HL-60 (cell line): Measurements from ENCODE around the gene MAPK1.

Source experiments
- DNase-seq, 2 experiments: peaks; one replicate each; pipeline ENCODE4 v3.0.0-alpha.2; 2010 to 2020; ENCODE audit warnings: low read depth in 1 of 2, low spot score in 1 of 2
- H3K27ac ChIP-seq: fragments of 250-450 bp; sonication (Bioruptor Pico); replicated peaks from 2 replicates; pipeline ENCODE4 v1.5.1; 2020; ENCODE audit warnings: mild to moderate bottlenecking, moderate library complexity
- H3K27me3 ChIP-seq: fragments of 250-450 bp; sonication (Bioruptor Pico); 2 replicates; pipeline ENCODE4 v1.5.1; 2021; ENCODE audit warnings: mild to moderate bottlenecking, moderate library complexity; ENCODE audit not compliant: insufficient read depth, poor library complexity, severe bottlenecking
- H3K4me3 ChIP-seq: replicated peaks from 2 replicates; pipeline ENCODE4 v1.5.1; 2011; ENCODE audit warnings: mild to moderate bottlenecking, control low read depth, low read length; ENCODE audit not compliant: insufficient read depth
- GABPA ChIP-seq: IDR thresholded peaks from 2 replicates; pipeline ENCODE4 v1.6.1; 2012; ENCODE audit warnings: low read depth
- POLR2AphosphoS5 ChIP-seq: IDR thresholded peaks from 2 replicates; pipeline ENCODE4 v1.6.1; 2012; ENCODE audit warnings: low read depth
- SPI1 ChIP-seq: IDR thresholded peaks from 2 replicates; pipeline ENCODE4 v1.6.1; 2012; ENCODE audit warnings: low read depth, mild to moderate bottlenecking, borderline replicate concordance
- TF ChIP-seq, protein P1 (sequence below): IDR thresholded peaks from 2 replicates; pipeline ENCODE4 v1.6.1; 2012; ENCODE audit warnings: low read depth; ENCODE audit not compliant: insufficient replicate concordance
- TF ChIP-seq, protein P2 (sequence below): IDR thresholded peaks from one replicate; pipeline ENCODE4 v1.5.1; 2011; ENCODE audit warnings: low read length, control low read depth, inconsistent platforms; ENCODE audit not compliant: insufficient read depth

Gene MAPK1

DNA sequence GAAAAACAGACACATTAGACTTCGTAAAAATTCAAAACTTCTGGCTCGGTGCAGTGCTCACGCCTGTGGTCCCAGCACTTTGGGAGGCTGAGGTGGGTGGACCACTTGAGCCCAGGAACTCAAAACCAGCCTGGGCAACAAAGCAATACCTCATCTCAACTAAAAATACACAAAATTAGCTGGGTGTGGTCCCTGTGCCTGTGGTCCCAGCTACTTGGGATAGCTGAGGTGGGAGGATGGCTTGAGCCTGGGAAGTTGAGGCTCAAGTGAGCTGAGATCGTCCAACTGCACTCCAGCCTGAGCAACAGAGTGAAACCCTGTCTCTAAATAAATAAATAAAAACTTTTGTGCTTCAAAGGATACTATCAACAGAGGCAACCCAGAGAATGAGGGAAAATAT is 155.6 kb downstream of the MAPK1 start:
- no peak overlapping the region for H3K27ac ChIP-seq
- no peak for TF ChIP-seq POLR2AphosphoS5
- TF ChIP-seq, protein P1, sequence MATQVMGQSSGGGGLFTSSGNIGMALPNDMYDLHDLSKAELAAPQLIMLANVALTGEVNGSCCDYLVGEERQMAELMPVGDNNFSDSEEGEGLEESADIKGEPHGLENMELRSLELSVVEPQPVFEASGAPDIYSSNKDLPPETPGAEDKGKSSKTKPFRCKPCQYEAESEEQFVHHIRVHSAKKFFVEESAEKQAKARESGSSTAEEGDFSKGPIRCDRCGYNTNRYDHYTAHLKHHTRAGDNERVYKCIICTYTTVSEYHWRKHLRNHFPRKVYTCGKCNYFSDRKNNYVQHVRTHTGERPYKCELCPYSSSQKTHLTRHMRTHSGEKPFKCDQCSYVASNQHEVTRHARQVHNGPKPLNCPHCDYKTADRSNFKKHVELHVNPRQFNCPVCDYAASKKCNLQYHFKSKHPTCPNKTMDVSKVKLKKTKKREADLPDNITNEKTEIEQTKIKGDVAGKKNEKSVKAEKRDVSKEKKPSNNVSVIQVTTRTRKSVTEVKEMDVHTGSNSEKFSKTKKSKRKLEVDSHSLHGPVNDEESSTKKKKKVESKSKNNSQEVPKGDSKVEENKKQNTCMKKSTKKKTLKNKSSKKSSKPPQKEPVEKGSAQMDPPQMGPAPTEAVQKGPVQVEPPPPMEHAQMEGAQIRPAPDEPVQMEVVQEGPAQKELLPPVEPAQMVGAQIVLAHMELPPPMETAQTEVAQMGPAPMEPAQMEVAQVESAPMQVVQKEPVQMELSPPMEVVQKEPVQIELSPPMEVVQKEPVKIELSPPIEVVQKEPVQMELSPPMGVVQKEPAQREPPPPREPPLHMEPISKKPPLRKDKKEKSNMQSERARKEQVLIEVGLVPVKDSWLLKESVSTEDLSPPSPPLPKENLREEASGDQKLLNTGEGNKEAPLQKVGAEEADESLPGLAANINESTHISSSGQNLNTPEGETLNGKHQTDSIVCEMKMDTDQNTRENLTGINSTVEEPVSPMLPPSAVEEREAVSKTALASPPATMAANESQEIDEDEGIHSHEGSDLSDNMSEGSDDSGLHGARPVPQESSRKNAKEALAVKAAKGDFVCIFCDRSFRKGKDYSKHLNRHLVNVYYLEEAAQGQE, result no peak
- TF ChIP-seq, protein P2, sequence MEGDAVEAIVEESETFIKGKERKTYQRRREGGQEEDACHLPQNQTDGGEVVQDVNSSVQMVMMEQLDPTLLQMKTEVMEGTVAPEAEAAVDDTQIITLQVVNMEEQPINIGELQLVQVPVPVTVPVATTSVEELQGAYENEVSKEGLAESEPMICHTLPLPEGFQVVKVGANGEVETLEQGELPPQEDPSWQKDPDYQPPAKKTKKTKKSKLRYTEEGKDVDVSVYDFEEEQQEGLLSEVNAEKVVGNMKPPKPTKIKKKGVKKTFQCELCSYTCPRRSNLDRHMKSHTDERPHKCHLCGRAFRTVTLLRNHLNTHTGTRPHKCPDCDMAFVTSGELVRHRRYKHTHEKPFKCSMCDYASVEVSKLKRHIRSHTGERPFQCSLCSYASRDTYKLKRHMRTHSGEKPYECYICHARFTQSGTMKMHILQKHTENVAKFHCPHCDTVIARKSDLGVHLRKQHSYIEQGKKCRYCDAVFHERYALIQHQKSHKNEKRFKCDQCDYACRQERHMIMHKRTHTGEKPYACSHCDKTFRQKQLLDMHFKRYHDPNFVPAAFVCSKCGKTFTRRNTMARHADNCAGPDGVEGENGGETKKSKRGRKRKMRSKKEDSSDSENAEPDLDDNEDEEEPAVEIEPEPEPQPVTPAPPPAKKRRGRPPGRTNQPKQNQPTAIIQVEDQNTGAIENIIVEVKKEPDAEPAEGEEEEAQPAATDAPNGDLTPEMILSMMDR, result no peak
- H3K27me3 ChIP-seq, result no peaks in the 10 kb centered on the region
- no peak overlapping the region for H3K4me3 ChIP-seq
- no peak for DNase-seq

DNA sequence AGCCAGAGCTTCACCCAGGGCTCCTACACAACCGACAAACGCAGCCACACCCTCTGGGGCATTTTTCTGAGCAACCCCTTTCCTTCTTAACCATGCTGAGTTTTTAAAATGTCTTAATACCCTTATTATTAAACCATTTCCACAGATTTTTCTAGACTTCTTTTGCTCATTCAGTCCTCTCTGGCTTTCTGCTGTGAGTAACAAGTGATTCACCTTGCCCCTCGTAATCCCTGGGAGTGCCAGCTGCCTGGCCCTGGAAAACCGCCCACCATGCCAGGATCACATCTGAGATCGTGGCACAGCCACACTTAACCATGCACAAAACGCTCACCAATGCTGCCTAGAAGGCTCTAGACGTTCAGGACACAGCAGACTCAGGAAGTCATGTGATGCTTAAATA is 157.3 kb downstream of the MAPK1 start:
- no peak overlapping the region for H3K27ac ChIP-seq
- DNase-seq, result no peak
- no peak overlapping the region for H3K4me3 ChIP-seq
- H3K27me3 ChIP-seq, result no peaks in the 10 kb centered on the region
- TF ChIP-seq POLR2AphosphoS5, result no peak
- no peak for TF ChIP-seq GABPA
- TF ChIP-seq, protein P2, result no peak
- no peak for TF ChIP-seq SPI1
- TF ChIP-seq, protein P1, result no peak

DNA sequence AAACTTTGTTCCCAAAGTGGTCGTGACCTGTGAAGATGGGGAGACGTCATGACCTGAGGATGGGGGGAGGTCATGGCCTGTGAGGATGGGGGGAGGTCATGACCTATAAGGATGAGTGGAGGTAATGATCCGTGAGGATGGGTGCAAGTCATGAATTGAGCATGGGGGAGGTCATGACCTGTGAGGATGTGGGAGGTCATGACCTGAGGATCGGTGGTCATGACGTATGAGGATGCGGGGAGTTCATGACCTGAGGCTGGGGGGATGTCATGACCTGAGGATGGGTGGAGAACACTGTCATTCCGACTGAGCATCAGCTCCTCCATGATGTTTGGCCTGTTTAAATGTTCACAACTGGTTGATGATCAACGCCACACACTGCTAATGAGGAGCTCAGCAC is 157.8 kb downstream of the MAPK1 start:
- TF ChIP-seq SPI1 (no peak), POLR2AphosphoS5 (no peak), GABPA (no peak)
- TF ChIP-seq, protein P2, result no peak
- TF ChIP-seq, protein P1, result no peak
- H3K27ac ChIP-seq, result no peak overlapping the region
- DNase-seq, result no peak
- H3K27me3 ChIP-seq, result no peaks in the 10 kb centered on the region
- H3K4me3 ChIP-seq, result no peak overlapping the region
